Fibroblast of villous mesenchyme (primary cell): Measurements from ENCODE around the gene UBE3D. TPM values are rescaled to one million over a fixed set of nuclear protein-coding genes. Genes with fewer than 3 reads are reported as not detected.
A peak's percentile ranks its signal among the peaks of the same experiment; 100 is the strongest.

Experiments
- DNase-seq: peaks from one replicate; pipeline ENCODE4 v3.0.0-alpha.2; 2010; ENCODE audit warnings: low read depth
- H3K4me3 ChIP-seq: 2 replicates; pipeline ENCODE4 v1.5.1; 2011; ENCODE audit warnings: low read depth, mild to moderate bottlenecking, low read length
- total RNA-seq: library from RNA; depleted of rRNA; stranded (reverse); fragments of >200 nt; gene quantifications from 2 replicates; pipeline ENCODE4 v1.2.3, GENCODE V29; 2012
- TF ChIP-seq, protein P1 (sequence below): IDR thresholded peaks from 2 replicates; pipeline ENCODE4 v1.5.1; 2012; ENCODE audit warnings: low read depth, mild to moderate bottlenecking, low read length; ENCODE audit not compliant: insufficient read depth

UBE3D gene, protein sequence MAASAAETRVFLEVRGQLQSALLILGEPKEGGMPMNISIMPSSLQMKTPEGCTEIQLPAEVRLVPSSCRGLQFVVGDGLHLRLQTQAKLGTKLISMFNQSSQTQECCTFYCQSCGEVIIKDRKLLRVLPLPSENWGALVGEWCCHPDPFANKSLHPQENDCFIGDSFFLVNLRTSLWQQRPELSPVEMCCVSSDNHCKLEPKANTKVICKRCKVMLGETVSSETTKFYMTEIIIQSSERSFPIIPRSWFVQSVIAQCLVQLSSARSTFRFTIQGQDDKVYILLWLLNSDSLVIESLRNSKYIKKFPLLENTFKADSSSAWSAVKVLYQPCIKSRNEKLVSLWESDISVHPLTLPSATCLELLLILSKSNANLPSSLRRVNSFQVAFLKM
- 7.4 and 9.5 TPM in 2 replicates for total RNA-seq

DNA sequence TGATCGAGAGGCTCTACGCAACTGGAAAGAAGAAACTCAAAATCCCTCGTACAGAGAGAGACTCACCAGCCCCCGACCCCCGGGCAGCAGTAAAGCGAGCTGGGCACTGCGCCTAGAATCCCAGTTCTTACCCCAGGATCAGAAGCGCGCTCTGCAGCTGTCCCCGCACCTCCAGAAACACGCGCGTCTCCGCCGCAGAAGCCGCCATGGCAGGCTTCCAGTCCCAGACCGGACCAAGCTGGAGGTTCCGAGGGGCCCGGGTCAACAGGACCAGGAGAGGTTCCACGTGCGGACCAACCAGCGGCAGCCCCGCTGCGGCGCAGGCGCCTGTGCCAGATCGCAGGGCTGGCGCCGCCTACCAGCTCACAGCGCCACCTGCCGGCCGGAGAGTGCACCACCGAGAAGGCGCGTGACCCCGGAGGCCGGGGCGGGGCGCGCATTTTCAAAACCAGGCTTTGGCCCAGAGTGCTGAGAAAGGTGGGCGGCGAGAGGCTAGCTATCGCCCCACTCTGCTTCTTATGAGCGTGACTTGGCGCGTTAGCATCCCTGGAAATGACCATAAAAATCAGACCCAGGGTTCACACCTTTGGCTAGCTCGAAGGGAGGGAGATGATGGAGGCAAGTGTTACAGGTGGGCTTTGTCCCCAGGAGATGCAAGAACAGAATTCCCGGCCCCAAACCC lies at the start of gene UBE3D:
Gene UBE3D (minus strand): TSS at position 331 of the 682 bp plus-strand sequence. CDS start 123 bp downstream, at position 208.
- H3K4me3 ChIP-seq = peak within 1 kb of the TSS; percentile 91
- peak; percentile 81 for DNase-seq
- TF ChIP-seq, protein P1, sequence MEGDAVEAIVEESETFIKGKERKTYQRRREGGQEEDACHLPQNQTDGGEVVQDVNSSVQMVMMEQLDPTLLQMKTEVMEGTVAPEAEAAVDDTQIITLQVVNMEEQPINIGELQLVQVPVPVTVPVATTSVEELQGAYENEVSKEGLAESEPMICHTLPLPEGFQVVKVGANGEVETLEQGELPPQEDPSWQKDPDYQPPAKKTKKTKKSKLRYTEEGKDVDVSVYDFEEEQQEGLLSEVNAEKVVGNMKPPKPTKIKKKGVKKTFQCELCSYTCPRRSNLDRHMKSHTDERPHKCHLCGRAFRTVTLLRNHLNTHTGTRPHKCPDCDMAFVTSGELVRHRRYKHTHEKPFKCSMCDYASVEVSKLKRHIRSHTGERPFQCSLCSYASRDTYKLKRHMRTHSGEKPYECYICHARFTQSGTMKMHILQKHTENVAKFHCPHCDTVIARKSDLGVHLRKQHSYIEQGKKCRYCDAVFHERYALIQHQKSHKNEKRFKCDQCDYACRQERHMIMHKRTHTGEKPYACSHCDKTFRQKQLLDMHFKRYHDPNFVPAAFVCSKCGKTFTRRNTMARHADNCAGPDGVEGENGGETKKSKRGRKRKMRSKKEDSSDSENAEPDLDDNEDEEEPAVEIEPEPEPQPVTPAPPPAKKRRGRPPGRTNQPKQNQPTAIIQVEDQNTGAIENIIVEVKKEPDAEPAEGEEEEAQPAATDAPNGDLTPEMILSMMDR = peak; percentile 88

DNA sequence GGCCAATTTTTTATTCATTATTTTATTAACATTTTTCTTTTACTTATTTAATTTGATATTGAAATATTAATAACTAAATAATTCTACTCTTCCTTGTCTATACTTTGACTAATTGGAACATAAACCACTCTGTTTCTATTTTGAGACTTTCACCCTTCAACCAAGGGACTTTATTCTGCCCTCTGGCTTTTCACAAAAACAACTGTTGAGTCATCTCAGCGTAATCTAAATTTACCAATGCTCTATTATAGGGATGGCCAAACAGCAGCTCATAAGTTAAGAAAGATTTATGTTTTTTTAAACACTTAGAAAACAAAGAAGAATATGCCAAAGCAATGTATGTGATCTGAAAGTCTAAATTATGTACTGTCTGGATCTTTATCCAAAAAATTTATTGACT lies 48.5 kb upstream of the UBE3D start:
- TF ChIP-seq, protein P1 = no peak
- peak; percentile 45 for DNase-seq

GRCh38 chr6:83113258-83113657 lies 47.6 kb upstream of the UBE3D start:
- TF ChIP-seq, protein P1 = no peak

More for the DNA sequence above, 48.5 kb upstream of the UBE3D start:
- no peak overlapping the region for H3K4me3 ChIP-seq

DNA sequence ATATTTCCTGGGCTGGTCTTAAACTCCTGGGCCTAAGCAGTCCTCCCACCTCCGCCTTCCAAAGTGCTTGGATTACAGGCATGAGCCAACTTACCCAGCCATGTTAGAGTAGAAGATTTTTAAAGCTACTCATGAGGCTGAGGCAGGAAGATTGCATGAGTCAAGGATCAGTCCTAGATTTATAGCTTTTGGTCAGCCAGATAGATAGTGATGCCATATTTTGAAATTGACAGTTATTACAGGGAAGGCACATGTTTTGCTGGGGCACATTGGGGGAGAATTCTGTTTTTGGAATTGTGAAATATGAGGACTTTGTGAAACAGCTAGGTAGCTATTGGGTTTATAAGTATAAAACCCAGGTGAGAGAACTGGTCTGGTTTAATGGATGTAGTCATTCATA lies 42.7 kb upstream of the UBE3D start:
- H3K4me3 ChIP-seq = no peak overlapping the region
- DNase-seq = no peak
- TF ChIP-seq, protein P1 = no peak

More at GRCh38 chr6:83113258-83113657, 47.6 kb upstream of the UBE3D start:
- no peak for DNase-seq
- no peak overlapping the region for H3K4me3 ChIP-seq

GRCh38 chr6:83098589-83098988 lies 32.9 kb upstream of the UBE3D start:
- no peak overlapping the region for H3K4me3 ChIP-seq
- no peak for DNase-seq
- TF ChIP-seq, protein P1 = no peak

GRCh38 chr6:83097675-83098074 lies 32.0 kb upstream of the UBE3D start:
- TF ChIP-seq, protein P1 = no peak
- DNase-seq = no peak
- H3K4me3 ChIP-seq = no peak overlapping the region
